Measurements from ENCODE around the gene IKZF4.
A peak's percentile ranks its signal among the peaks of the same experiment; 100 is the strongest.
"Not testable (repeated sequence)": the region's sequence is repeated elsewhere in the genome, so short reads cannot be mapped to it uniquely, and the experiment has no call there.

Gene IKZF4

DNA sequence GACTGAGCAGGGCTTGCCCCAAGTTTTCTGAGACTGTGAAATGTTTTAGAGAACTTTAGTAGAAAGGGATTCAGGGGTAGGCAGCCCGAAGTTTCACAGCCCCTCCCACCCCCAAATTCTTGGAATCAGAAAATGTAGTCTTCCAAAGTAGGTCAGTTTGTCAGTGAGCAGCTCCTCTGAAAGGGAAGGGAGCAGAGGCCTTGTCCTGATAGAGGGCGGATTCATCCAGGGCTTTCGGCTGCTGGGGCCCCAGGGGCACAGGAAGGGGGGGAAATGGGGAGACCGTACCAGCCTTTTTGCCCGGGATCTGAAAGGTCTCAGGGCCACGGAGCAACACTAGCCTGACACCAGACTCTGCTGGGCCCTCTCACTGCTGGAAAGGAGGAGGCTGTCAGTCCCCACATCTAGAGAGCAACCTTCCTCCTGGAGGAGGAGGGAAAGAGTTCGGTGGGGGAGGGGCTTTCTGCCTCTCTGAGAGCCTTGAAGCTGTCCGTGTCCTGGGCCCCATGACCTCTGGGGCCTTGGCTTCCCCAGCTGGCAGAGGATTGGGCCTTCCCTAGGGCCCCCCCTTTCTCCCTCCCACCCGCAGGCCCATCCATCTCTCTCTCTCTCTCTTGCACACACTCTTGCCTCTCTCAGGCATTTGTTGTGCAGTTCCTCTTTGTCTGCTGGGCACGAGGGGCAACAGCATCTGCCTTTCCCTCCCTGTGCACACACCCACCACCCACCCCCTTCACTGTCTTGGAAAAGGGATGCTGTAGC lies at the start of gene IKZF4:
IKZF4 (plus strand) TSS at position 621 of the 762 bp plus-strand sequence. CDS start 451 bp downstream, outside the sequence.
- no peak for DNase-seq (ENCODE audit: low read depth in 2 of 2)

DNA sequence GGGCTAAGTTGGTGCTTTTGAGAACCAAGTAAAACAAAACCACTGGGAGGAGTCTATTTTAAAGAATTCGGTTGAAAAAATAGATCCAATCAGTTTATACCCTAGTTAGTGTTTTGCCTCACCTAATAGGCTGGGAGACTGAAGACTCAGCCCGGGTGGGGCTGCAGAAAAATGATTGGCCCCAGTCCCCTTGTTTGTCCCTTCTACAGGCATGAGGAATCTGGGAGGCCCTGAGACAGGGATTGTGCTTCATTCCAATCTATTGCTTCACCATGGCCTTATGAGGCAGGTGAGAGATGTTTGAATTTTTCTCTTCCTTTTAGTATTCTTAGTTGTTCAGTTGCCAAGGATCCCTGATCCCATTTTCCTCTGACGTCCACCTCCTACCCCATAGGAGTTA lies 48.8 kb upstream of the IKZF4 start:
- DNase-seq (ENCODE audit: low read depth in 2 of 2) = no peak

DNA sequence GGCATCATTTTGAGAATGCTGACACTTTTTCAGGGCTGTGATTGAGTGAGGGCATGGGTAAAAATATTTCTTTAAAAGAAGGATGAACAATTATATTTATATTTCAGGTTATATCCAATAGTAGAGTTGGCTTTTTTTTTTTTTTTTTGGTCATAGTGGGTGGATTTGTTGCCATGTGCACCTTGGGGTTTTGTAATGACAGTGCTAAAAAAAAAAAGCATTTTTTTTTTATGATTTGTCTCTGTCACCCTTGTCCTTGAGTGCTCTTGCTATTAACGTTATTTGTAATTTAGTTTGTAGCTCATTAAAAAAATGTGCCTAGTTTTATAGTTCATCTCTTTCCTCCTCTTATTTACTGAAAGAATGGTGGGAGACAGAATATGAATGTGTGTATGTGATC lies 48.4 kb upstream of the IKZF4 start:
- no peak for DNase-seq (ENCODE audit: low read depth in 2 of 2)

DNA sequence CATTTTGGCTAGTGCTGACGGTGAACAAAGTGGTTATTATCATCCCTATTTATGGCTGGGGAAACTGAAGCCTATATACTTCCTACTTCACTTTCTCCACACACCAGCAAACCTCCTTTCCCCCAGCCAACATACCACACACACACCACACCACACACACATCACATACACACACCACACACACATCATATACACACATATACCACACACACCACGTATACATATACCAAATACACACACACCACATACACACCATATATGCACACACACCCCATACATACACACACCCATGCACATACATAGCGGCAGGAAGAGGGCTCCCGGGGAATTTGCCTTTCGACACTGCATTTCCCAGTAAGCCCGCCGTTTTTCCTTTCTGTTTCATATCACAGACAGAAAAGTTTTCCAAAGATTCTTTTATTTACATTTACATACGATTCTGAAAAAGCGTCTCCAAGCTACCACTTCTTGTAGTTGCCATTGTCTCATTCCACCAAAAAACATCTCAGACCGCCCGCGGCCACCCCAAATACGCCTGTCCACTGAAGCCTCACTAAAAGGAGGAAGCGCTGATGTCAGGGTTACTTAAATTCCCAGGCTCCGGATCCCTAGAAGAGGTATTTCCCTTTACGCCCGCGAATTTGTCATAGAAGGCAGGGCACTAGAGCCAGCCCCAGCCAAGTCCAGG lies 47.8 kb upstream of the IKZF4 start:
- DNase-seq (ENCODE audit: low read depth in 2 of 2) = no peak

DNA sequence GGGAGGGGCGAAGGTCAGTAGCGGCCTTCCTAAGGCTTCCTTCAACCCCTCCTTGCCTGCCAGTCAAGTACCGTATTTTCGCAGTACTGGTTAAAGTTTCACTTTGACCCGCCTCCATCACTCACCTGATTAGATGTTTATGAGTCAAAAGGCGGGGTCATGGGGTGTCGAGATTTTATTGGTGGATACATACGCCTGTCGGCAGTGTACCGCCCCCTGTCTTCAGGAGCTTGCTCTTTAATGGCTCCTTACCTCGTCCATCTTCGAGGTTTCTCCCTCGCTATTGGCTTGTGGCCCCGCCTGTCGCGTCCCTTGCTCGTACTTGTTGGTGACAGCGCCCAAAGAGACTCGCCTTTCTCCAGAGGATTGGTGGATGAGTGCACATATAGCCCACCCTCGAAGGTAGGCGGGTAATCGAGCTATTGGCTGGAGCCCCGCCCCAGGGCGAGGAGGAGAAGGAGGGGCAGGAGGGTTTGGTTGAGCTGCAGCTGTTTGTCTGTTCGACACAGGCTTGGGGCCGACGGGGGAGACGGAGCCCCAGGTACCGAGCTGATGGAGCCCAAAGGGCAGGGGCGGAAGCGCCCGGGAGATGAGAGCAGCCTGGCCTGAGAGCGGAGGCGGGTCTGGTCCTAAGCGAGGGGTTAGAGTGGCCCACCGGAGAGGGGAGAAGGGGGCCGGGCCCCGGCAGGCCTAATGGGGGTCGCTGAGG lies 47.1 kb upstream of the IKZF4 start, which contains the start of gene RAB5B:
RAB5B (plus strand) TSS at position 480 of the 709 bp plus-strand sequence. CDS start 12,883 bp downstream, outside the sequence.
- peak; percentile 100 for DNase-seq (ENCODE audit: low read depth in 2 of 2)

DNA sequence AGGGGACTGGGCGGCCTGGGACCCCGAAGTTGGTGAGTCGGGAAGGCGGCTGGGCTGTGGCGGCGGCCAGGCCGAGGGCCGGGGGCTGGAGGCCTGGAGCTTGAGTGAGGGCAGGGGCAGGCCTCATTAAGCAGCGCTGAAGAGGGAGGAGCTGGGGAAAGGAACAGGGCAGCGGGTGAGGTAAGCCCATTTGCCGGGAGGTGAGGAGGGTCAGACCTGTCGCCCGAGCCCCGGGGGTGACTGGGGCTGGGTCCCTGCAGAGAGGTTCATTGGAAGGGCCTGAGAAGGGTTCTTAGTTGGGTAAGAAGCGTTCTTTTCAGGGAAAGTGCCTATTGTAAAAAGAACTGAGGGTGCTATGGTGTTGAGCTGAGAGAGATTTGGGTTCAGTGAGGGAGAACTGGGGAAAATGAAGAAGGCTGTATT lies 46.5 kb upstream of the IKZF4 start:
- no peak for DNase-seq (ENCODE audit: low read depth in 2 of 2)

DNA sequence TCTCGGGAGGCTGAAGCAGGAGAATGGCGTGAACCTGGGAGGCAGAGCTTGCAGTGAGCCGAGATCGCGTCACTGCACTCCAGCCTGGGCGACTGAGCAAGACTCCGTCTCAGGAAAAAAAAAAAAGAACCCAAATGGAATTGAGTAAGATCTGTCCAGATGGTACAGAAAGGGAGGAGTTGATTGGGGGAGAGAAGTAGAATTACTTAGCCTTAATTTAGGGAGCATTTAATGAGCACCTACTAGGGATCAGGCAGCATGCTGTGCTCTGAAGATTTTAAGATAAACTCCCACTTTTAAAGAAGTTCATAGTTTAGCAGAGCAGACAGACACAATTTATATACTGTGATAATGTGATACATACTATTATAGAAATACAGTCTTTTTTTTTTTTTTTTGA lies 42.5 kb upstream of the IKZF4 start:
- no peak for DNase-seq (ENCODE audit: low read depth in 2 of 2)

DNA sequence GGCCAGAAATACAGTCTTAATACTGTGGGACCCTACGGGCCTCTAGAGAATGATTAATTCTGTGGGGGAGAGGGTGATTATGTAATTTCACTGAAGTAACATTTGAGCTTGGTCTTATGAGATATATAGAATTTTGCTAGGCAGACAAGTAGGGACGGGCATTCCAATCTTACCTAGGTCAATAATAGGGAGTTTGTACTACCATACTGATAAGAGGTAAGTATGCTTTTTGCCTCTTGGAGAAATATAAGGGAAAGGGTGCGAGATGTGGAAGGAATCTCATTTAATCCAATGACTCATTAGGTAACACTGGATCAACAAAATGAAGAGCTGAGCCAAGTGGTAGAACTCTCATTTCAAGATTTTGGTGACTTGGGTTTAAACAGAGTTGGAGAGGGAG lies 41.8 kb upstream of the IKZF4 start:
- no peak for DNase-seq (ENCODE audit: low read depth in 2 of 2)

DNA sequence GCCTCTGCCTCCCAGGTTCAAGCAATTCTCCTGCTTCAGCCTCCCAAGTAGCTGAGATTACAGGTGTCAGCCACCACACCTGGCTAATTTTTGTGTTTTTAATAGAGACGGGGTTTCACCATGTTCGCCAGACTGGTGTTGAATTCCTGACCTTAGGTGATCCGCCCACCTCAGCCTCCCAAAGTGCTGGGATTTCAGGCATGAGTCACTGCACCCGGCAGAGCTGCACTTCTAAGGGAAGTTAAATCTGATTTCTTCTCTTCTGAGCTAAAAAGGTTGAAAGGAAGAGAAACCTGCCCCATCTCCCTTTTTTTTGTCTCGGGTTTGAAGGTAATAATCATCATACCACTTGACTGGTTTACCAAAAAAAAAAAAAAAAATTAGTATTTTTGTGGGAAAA lies 39.0 kb upstream of the IKZF4 start:
- DNase-seq (ENCODE audit: low read depth in 2 of 2) = not testable (repeated sequence)

DNA sequence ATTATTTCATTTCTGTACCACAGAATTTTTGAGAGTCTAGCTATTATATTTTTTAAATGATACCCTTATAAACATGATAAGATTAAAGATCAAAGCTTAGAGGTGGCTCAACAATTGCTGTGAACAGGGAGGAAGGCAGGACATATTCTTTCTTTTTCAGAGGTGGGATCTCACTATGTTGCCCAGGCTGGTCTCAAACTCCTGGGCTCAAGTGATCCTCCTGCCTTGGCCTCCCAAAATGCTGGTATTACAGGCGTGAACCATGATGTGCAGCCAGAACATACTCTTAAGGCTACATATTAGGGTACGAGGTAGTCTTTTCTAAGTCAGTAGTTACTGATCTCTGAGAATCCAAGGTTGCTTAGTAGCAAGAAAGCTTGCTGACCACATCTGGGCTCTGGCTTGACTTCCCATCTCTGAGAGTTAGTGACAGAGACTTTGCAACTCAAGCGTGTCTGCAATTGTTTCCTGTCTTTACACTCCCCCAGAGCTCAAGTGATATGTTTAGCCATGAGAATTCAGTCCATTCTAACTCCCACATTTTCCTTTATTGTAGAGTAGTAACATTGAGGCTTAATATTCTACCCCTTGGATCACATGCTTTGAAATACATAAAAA lies 38.4 kb upstream of the IKZF4 start:
- no peak for DNase-seq (ENCODE audit: low read depth in 2 of 2)

DNA sequence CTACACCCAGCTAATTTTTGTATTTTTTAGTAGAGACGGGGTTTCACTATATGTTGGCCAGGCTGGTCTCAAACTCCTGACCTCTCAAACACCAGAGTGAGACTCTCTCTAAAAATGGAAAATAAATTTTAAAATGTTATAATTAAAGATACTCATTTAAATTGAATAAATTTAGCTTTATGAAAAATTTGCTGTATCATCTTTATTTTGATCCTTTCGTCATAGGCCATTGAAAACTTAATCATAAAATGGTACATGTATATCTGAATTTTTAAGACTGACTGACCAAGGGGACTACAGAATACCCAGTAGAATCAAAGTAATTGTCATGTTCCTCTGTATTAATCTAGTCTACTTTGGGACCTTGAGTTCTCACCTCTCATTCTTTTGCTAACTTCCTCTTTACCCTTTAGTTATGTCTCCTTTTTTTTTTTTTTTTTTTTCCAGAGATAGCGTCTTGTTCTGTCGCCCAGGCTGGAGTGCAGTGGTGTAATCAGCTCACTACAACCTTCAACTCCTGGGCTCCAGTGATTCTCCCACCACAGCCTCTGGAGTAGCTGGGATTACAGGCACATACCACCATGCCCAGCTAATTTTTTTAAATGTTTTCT lies 37.5 kb upstream of the IKZF4 start:
- no peak for DNase-seq (ENCODE audit: low read depth in 2 of 2)

DNA sequence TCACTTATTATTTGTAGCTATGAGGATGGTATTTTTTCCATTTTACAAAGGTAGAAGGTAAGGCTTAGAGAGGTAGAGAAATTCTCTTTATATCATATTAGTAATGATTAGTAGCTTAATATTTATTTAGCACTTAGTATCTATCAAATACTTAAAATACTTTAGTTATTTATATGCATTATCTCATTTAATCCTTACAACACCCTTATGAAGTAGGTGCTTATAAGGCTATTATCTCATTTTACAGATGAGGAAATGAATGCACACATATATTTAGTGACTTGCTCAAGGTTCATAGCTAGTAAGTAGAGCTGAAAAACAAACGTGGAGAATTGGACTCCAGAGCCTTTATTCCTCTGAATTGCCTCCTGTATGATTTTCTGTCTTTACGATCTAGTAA lies 36.0 kb upstream of the IKZF4 start:
- no peak for DNase-seq (ENCODE audit: low read depth in 2 of 2)

DNA sequence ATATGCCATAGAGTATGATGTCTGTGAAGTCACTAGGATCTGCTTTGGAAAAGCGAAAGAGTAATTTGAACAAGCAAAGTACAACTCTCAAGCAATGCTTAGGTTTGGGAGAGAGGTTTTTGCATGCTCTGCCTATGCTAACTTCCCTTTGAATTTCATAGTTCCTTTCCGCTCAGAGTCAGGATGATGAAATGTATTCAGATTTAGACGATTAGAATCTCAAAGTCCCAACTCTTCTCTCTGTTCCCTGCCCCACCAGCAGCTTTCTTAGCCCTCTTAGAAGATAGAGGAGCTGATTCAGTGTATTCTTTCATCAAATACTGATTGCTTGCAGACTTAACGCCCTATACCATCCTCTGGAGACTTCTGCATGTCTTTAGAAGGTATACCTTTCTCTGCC lies 35.5 kb upstream of the IKZF4 start:
- DNase-seq (ENCODE audit: low read depth in 2 of 2) = no peak

DNA sequence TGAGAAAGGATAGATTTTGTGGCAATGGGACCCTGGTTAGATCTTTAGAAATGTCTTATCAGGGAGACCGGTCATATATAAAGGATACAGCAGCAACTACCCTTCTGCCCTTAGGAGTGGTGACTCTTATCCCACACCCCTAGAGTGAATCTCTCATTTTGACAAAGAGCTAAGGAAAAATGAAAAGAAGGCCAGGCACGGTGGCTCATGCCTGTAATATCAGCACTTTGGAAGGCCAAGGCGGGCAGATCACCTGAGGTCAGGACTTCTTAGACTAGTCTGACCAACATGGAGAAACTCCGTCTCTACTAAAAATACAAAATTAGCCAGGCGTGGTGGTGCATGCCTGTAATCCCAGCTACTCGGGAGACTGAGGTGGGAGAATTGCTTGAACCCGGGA lies 34.9 kb upstream of the IKZF4 start:
- not testable (repeated sequence) for DNase-seq (ENCODE audit: low read depth in 2 of 2)

DNA sequence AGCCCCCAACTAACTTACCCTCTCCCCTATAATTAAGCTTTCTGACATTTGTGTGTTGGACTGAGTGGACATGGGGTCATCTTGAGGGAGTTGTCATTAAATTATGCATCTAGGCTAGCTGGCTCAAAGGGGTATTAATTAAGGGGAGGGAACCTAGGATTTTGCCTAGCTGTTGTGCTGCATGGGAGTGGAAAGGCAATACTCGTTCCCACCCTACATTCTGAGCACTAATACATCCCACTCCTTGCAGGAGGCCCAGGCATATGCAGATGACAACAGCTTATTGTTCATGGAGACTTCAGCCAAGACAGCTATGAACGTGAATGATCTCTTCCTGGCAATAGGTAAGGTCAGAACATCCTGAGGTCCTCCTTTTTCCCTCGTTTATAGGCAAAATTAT lies 29.7 kb upstream of the IKZF4 start:
- no peak for DNase-seq (ENCODE audit: low read depth in 2 of 2)

DNA sequence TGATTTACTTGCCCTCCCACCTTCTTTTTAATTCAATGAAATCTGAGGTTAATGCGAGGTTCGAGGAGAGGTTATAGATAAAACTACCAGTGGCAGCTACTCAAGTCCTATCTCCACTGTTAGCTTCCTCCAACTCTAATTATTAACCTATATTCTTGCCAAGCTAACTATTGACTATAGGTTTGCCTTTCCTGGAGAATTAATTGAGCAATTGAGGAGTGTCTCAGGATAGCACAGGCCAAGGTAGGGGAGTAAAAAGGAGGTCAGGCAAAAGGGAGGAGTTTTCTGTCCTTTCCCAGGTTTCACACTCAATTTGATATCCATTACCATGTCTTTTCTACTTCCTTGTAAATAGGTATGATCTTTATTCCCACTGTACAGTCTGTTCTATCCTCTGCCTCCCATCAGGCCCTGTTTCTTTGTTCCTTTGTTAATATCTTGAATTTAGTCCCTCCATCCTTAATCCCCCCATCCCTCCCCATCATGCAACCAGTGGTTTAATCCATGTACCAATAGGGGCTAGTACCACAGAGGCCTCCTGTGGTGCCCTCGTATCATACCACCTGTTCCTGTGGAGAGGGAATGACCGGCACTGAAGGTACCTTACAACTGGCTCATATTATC lies 27.5 kb upstream of the IKZF4 start:
- DNase-seq (ENCODE audit: low read depth in 2 of 2) = no peak

DNA sequence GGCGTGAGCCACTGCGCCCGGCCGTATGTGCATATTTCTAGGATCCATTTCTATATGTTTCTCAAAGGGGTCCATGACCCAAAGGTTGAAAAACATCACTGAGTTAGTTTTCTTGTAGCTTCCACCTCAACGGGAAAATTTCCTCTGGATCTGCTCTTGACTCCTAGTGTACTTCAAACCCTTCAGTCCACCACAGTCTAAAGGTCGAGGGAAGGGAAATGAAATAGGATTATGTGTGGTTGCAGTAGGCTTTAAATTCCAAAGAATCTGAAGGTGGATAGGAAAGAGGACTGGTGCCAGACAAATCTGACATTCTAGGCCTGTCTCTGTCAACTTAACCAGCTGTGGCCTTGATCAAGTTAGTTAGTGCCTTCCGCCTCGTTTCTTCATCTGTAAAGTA lies 25.5 kb upstream of the IKZF4 start:
- DNase-seq (ENCODE audit: low read depth in 2 of 2) = no peak

DNA sequence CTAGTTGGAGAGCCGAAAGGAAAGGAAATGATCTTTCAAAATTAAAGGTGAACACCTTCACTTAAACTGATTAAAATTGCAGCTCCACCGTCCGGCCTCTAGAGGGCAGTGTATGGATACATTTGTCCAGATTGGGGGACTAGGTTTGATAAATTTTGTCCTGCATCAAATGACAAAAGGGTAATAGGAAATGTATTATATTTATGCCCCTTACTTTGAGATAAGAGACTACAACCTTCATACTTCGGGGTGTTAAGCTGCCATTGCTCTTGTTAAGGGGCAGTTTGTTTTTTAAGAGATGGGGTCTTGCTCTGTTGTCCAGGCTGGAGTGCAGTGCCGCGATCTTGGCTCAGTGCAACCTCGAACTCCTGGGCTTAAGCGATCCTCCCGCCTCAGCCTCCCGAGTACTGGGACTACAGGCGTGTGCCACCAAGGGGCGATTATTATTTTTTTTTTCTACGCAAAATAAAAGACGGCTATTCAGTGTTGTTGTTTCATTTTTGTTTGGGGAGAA lies 24.6 kb upstream of the IKZF4 start:
- DNase-seq (ENCODE audit: low read depth in 2 of 2) = no peak

DNA sequence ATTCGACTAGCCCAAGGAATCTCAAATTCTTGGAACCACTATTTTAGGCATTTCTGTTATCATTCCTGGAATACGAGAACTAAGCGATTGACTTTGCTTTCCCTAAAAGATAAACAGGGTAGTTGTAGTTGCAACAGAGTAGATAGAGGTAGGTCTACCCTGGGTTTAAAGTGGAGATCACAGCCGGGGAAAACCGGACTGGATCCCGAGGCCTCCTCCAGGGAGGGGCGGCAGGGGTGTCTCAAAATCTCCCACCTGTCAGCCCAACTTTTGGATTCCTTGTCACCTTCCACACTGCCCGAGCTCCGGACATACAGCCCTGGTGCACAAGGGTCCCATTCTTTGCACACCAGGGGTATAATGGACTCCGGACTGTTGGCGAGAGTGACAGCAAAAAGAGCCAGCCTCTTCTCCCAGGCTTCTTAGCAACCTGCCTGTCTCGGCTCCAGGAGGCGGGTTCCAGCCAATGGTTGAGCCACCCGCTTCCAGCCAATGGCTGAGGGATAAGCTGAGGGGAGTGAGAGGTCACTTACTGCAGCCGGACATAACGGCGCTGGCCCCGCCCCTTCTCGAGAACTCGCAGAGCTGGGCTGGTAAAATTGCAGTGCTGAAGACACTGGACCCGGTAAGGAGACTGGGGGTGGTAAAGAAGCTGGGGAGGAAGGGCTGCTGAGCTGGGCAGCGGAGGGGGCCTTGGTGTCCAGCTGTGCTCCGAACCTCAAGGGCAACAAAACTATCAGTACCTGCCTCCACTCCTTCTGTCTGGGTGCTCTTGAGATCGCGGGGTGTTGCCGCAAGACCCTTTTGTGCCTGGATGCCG lies 23.9 kb upstream of the IKZF4 start, which contains the start of gene SUOX:
SUOX (plus strand) TSS at position 562 of the 820 bp plus-strand sequence. CDS start 4,946 bp downstream, outside the sequence.
- DNase-seq (ENCODE audit: low read depth in 2 of 2) = peak; percentile 76 to 85

DNA sequence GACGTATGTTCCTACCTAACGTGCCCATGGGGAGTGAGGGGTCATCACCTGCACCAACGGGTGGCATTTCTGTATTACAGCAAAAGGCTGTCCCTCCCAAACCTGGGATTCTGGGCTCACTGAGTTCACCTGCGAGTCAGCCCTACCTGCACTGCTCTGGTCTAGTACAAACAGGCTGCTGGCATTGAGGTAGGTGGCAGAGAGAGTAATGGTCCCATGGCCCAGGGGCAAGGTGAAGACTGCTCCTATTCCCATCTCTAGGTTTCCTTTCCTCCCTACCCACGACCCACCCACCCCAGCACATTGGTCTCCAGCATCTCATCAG lies 23.3 kb upstream of the IKZF4 start:
- DNase-seq (ENCODE audit: low read depth in 2 of 2) = no peak

Data from fibroblast of skin of left quadriceps (primary cell).